GM12801 (cell line): ENCODE measurements around the gene BRF1.

Experiments
- CTCF ChIP-seq: IDR thresholded peaks from one replicate; pipeline ENCODE4 v1.5.1; 2011; ENCODE audit warnings: control low read depth; ENCODE audit not compliant: insufficient read length; ENCODE audit errors: extremely low read depth

BRF1 gene

DNA sequence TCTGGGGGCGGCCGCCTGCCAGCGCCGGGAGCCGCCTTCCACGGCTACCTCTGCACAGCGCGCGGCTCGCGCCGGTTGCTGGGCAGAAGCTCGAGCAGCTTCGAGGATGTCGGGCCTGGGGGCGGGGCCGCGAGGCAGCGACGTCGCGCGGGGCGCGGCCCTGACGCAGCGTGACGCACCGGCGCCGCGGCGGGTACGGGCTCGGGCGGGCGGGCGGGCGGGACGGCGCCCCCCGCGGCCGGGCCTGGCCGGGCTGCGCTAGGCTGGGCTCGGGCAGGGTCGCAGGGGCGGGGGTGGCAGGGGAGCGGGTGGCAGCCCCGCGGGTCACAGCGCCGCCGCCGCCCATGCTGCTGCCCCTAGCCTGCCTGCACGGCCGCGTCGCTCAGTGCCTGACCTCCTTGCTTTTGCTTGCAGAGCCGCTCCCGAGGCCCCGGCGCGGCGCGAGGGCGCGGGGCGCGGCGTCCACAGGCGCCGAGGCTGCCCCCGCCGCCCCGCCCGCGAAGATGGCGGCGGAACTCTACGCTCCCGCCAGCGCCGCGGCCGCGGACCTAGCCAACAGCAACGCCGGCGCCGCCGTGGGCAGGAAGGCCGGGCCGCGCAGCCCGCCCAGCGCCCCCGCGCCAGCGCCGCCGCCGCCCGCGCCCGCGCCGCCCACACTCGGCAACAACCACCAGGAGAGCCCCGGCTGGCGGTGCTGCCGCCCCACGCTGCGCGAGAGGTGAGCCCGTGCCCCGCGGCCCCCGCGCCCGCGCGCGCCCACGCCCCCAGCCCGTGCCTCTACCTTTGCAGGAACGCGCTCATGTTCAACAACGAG is 52.2 kb downstream of the BRF1 start, which contains the start of gene BTBD6:
BTBD6 (plus strand) TSS at position 166 of the 814 bp plus-strand sequence; CDS start at position 345, 179 bp downstream.
- no peak for TF ChIP-seq CTCF

- TF ChIP-seq CTCF = no peak
Measured at GRCh38 chr14:105247715-105248367, 53.0 kb downstream of the BRF1 start.

DNA sequence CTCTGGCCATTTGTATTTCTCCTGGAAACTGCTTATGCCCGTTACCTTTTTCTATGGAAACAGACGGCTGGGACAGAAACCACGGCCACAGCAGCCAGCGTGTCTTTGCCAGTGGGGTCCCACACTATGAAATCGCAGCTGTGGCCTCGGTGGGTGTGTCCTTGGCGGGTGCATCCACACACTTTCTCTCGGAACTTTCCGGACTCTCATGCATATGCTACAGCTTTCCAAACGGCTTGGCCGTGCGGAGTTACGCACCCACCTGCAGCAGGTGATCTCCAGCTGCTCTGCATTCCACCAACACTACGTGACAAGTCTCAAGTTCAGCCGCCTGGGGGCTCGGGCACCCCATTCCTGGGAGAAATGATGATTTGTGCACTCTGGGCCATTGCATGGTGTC is 53.8 kb downstream of the BRF1 start:
- TF ChIP-seq CTCF = no peak

DNA sequence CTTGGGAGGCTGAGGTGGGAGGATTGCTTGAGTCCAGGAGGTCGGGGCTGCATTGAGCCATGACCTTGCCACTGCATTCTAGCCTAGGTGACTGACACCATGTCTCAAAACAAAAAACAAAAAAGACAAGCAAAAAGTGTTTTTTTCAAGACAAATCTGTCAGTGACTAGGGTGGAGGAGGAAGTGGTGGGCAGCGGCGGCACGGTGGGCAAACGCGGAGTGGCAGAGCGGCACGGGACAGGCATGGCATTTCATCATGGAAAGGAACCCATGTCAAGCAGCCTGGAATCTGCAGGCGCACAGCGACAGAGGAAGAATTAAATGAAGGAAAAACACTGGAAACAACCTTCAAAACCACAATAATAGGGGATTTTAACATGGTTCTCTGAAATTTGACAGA is 56.5 kb downstream of the BRF1 start:
- TF ChIP-seq CTCF = no peak

GRCh38 chr14:105241641-105242040 is 59.2 kb downstream of the BRF1 start:
- no peak for TF ChIP-seq CTCF

DNA sequence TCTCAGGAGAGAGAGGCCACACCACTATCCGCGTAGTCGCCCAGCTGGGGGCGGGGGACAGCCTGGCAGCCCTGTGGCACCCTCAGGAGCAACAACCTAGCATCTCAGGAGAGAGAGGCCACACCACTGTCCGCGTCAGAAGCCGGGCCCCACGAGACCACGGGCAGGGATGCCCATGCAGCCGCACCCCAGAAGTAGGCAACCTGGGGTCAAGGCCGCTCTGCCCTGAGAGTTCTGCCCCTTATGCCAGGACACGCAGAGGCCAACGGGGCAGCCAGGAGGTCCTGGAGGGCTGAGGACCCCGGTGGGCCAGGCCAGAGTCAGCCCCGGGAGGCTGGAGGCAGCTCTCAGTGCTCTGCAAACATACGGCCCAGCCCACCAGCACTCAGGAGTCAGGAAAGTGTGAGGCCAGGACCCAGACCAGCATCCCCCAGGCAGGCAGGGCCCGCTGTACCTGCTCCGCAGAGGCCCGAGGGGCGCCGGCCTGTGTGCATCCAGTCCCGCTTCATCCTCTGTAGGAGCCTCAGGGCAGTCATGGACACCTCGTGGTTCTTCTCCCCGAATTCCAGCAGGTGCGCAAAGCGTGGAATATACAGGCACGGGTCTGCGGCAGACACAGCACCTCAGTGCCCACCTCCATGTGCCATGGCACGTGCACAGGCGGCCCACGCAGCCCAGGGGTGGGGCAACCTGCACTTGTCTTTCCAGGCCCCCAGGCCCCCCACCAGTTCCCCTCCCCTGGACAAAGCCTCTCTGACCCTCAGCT is 59.8 kb downstream of the BRF1 start:
- TF ChIP-seq CTCF = no peak

- TF ChIP-seq CTCF = no peak
Measured at GRCh38 chr14:105229099-105229655, 71.6 kb downstream of the BRF1 start.
